HG03064 (cell line): ENCODE results near the gene RNF224.

Source experiments
- ATAC-seq: cut with Tn5 transposase; IDR thresholded peaks from one replicate; pipeline ENCODE4 v1.9.1; 2021; ENCODE audit warnings: low read depth; ENCODE audit not compliant: unreplicated experiment

The RNF224 gene

DNA sequence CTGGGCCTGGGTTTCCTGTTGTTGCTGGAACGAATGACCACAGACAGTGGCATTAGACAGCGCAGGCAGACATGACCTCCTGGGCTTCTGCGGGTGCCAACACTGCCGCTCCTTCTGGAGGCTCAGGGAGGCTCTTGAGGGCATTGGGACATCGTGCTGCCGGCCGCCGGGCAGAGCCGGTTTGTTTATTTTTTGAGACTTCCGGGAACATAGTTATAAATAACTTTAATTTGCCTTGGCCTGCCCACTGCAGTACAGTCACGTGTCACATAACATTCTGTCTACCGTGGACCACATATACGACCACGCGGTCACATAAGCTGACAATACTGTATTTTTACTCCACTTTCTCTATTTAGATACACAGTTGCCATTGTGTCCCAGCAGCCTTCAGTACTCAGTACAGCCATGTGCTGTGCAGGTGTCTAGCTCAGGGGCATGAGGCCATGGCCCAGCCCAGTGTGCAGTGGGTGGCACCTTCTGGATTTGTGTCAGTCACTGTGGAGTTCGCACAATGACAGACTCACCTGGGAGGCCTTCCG, 42.0 kb downstream of the RNF224 start:
- ATAC-seq, result no peak

DNA sequence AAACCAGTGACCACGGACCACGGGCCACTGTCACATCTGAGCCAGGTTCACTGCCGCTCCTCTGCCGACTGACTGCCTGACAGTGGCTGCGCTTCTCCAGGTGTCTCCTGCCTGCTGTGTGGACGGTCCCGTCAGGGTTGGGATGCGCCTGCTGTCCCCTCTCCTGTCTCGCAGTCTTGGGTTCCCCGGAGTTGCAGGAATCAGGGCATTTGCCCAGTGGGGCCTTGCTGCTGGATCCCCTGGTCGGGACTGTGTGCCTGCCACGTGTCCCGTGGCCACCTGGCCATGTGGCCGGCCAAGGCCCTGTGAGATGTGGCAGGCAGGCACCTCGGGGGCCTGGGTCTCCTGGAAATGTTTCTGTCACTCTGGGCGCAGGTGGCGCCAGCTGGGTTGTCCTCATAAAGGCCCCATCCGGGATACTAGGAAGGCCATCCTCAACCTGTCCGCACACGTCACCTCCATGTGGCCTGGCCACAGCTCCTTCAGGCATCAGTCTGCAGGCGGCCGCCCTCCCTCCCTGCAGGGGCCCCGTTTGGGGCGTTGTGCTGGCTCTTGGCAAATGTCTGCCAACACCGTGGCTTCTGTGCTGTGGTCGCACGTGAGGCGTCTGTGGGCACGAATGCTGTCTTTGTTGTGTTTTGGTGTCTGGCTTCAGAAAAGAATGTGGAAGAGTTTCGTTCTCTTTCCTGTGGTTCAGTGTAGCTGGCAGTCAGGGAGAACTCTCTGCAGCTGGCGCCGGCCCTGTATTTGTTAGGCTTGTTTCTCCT, 43.8 kb downstream of the RNF224 start:
- no peak for ATAC-seq

- no peak for ATAC-seq
Measured at GRCh38 chr9:137271696-137272076, 44.4 kb downstream of the RNF224 start.

- ATAC-seq, result no peak
Measured at GRCh38 chr9:137272241-137273094, 45.2 kb downstream of the RNF224 start.

GRCh38 chr9:137273095-137273490, 45.8 kb downstream of the RNF224 start:
- no peak for ATAC-seq

GRCh38 chr9:137273611-137274320, 46.5 kb downstream of the RNF224 start:
- no peak for ATAC-seq

DNA sequence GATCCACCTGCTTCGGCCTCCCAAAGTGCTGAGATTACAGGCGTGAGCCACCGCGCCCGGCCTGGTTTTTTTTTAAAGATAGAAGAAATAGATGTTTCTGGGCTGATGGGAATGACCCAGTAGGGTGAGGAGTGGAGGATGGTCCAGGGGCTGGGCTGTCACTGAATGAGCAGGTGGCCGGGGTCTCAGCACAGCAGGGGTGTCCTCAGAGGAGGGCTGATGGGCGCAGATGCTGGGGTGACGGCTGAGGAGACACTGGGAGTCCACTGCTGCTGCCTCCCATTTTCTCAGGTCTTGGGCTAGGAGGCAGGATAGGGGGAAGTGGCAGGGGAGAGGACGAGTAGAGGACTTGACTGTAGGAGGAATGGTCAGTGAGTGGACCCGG, 47.9 kb downstream of the RNF224 start:
- no peak for ATAC-seq

GRCh38 chr9:137275588-137276472, 48.5 kb downstream of the RNF224 start:
- no peak for ATAC-seq

DNA sequence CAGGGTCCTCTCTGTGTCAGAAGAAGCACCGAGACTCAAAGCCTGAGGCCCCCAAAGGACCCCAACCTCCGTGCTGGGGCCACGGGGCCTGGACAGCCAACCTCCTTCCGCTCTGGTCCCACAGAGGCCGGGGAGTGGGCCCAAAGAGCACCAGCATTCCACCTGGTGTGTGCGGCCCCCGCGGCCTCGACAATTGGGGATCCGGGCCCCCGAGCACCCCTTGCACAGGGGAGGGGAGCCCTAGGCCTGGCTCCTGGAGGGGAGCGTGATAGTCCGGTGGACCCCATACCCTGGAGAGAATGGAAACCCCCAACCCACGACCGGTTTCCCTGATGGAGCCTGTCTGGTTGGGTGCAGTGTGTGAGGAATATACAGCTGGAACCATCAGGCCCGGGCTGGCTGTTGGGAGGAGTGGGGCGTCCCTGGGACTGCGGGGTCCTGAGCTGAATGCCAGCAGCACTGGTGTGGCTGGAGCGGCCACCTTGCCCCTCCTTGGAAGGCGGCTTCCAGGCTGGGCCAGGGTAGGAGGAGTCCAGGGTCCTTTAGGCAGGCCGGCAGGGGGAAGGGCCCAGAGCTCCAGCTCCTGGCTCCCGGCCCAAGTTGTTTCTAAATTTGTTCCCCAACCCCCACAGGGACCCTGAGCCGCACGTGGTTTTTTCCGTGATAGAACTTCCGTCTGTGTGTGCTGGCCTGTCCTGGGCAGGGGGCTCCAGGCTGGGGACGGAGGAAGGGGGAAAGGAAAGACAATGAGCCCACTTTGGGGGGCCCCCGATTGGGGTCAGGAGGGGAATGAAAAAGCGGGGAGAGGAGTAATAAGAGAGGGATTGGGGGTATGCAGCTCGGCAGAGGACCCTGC, 49.4 kb downstream of the RNF224 start:
- ATAC-seq, result no peak

DNA sequence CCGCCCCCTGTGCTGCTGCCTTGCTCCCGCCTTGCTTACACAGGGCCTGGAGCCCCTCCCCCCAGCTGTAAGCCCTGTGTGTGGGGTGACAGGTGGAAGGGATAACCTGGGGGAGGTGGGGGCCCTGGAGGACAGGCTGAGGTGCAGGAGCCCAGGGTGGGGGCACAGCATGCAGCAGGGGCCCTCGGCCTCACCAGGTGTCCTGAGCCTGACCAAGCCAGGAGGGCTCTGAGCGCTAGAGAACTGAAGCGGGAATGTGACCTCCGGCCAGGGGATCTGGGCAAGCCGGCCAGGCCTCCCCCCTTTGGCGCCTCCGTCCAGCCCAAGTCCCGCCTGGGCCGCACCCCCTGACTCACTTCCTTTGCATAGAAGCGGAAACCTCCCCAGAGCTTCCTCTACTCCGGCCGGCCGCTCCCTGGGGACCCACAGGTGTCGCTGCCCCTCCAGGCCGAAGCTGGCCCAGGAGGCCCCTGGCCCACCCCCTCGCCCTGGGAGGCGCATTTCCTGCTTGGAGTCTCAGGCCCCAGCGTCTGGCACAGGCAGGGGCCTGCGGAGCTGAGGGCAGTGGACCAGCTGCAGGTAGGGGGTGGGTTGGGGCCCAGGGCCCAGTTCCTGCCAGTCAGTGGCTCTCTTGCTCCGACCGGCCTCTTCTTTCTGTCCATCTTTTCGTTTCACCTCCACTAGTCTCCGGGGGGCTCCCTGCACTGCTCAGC, 50.2 kb downstream of the RNF224 start, which contains the start of gene TOR4A:
TOR4A (plus strand) TSS at position 398 of the 713 bp plus-strand sequence. CDS start 964 bp downstream, outside the sequence.
- peak; percentile 68 for ATAC-seq

DNA sequence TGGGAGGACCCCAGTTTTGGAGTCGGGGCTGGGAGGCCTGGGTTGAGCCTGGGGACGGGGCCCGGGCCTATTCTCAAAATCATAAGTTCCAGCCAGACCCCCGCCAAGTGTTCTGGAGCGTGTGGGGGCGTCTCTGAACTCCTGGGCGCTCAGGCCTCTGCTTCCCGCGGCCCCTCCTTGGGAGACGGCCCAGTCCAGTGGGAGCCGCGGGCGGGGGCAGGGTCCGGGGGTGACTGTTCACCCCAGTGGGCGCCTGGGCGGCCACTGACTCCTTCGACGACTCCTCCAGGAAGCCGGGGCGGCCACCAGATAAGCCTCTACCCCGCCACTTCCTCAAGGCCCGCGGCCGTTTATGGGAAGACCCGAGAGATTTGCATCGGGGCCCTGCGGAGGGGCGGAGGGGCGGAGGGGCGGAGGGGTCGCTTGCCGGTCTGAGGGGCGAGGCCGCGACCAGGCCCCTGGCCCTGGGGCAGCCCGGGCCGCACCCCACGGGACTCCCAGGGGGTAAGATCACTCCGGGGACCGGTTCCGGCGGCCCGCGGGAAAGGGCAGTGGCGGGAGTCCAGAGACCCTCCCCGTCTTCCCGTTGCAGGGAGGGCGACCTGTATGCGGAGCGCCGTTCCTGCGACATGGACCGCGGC, 50.9 kb downstream of the RNF224 start:
- ATAC-seq, result no peak
